MM.1S (cell line): ENCODE results near the gene SKA1.

Experiments used
- CTCF ChIP-seq: fragments of 300-600 bp; sonication (generic); IDR thresholded peaks from 2 replicates; pipeline ENCODE4 v1.5.1; 2016; ENCODE audit warnings: antibody characterized with exemption, low read length, mixed read lengths
- EZH2 ChIP-seq: fragments of 300-600 bp; sonication (generic); optimal IDR thresholded peaks from 2 replicates; pipeline ENCODE3; 2017; ENCODE audit warnings: low read depth, mild to moderate bottlenecking, antibody characterized with exemption, low read length, mixed read lengths

- TF ChIP-seq CTCF (no peak), EZH2 (no peak)
Observed at GRCh38 chr18:50388988-50389387, 14.1 kb downstream of the SKA1 start.
